ENCODE data around the gene DSG2.

DSG2 gene

GRCh38 chr18:31503011-31503410 lies 5.0 kb downstream of the DSG2 start:
- TF ChIP-seq GABPA (IDR thresholded peaks at IDR 0.05; ENCODE audit: low read depth) (no peak), REST (IDR thresholded peaks at IDR 0.05; ENCODE audit: insufficient replicate concordance, low read depth) (no peak), SPI1 (IDR thresholded peaks at IDR 0.05; ENCODE audit: borderline replicate concordance, low read depth) (no peak), POLR2AphosphoS5 (IDR thresholded peaks at IDR 0.05; ENCODE audit: low read depth) (no peak)
- TF ChIP-seq, protein P1, sequence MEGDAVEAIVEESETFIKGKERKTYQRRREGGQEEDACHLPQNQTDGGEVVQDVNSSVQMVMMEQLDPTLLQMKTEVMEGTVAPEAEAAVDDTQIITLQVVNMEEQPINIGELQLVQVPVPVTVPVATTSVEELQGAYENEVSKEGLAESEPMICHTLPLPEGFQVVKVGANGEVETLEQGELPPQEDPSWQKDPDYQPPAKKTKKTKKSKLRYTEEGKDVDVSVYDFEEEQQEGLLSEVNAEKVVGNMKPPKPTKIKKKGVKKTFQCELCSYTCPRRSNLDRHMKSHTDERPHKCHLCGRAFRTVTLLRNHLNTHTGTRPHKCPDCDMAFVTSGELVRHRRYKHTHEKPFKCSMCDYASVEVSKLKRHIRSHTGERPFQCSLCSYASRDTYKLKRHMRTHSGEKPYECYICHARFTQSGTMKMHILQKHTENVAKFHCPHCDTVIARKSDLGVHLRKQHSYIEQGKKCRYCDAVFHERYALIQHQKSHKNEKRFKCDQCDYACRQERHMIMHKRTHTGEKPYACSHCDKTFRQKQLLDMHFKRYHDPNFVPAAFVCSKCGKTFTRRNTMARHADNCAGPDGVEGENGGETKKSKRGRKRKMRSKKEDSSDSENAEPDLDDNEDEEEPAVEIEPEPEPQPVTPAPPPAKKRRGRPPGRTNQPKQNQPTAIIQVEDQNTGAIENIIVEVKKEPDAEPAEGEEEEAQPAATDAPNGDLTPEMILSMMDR (IDR thresholded peaks at IDR 0.05; ENCODE audit: insufficient read depth, low read length), result no peak
- Histone ChIP-seq H3K4me3 (replicated peaks; ENCODE audit: insufficient read depth, low read length) (no peak overlapping the region), H3K27me3 (ENCODE audit: insufficient read depth, poor library complexity, severe bottlenecking) (peaks cover 33% of the 10 kb centered on the region), H3K27ac (replicated peaks) (no peak overlapping the region)
- DNase-seq (ENCODE audit: low read depth in 1 of 2, low spot score in 1 of 2), result no peak

DNA sequence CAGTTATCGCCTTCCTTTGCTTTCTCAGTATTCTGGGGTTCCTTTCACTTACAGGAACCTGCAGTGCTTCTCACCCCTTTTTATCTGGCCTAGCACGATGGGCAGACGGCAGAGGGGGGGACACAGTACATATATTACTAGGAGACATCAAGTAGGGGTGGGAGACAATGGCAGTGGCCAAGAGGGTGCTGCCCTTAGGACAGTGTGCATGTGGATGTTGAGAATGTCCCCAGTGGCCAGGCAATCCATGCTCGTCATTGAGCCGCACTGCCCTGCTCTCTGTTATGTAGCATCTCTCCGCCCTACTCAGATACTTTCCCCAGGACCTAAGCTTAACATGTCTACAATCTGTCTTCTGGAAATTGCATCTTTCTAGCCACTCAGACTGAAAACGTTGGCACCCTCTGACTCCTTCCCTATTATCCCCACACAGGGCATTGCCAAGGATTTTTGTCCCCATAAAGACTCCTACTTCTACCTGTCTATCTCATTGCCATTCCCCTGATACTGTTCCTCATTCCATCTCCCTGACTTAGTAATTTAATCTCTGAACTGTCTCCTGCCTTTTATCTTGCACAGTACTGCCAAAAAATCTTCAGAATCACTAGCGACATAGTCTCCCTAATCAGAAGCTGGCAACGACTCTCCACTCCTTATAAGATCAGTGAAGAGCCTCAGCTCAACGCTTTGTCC lies 6.6 kb downstream of the DSG2 start:
- no peak for DNase-seq (ENCODE audit: low read depth in 1 of 2, low spot score in 1 of 2)

GRCh38 chr18:31505156-31505555 lies 7.2 kb downstream of the DSG2 start:
- no peak overlapping the region for H3K27ac ChIP-seq (replicated peaks)
- no peak overlapping the region for H3K4me3 ChIP-seq (replicated peaks; ENCODE audit: insufficient read depth, low read length)
- peaks cover 20% of the 10 kb centered on the region for H3K27me3 ChIP-seq (ENCODE audit: insufficient read depth, poor library complexity, severe bottlenecking)
- DNase-seq (ENCODE audit: low read depth in 1 of 2, low spot score in 1 of 2), result no peak
- TF ChIP-seq SPI1 (IDR thresholded peaks at IDR 0.05; ENCODE audit: borderline replicate concordance, low read depth), result no peak
- TF ChIP-seq, protein P1 (IDR thresholded peaks at IDR 0.05; ENCODE audit: insufficient read depth, low read length), result no peak
- no peak for TF ChIP-seq REST (IDR thresholded peaks at IDR 0.05; ENCODE audit: insufficient replicate concordance, low read depth)
- TF ChIP-seq GABPA (IDR thresholded peaks at IDR 0.05; ENCODE audit: low read depth), result no peak
- no peak for TF ChIP-seq POLR2AphosphoS5 (IDR thresholded peaks at IDR 0.05; ENCODE audit: low read depth)

More for the DNA sequence above, 6.6 kb downstream of the DSG2 start:
- H3K27me3 ChIP-seq (ENCODE audit: insufficient read depth, poor library complexity, severe bottlenecking), result peaks cover 22% of the 10 kb centered on the region
- H3K27ac ChIP-seq (replicated peaks), result no peak overlapping the region
- TF ChIP-seq REST (IDR thresholded peaks at IDR 0.05; ENCODE audit: insufficient replicate concordance, low read depth) (no peak), SPI1 (IDR thresholded peaks at IDR 0.05; ENCODE audit: borderline replicate concordance, low read depth) (no peak), POLR2AphosphoS5 (IDR thresholded peaks at IDR 0.05; ENCODE audit: low read depth) (no peak), GABPA (IDR thresholded peaks at IDR 0.05; ENCODE audit: low read depth) (no peak)
- TF ChIP-seq, protein P1 (IDR thresholded peaks at IDR 0.05; ENCODE audit: insufficient read depth, low read length), result no peak
- H3K4me3 ChIP-seq (replicated peaks; ENCODE audit: insufficient read depth, low read length), result no peak overlapping the region
